Vagina (tissue), 2 donors: ENCODE data around the gene HSBP1L1. TPM values are rescaled to one million over a fixed set of nuclear protein-coding genes. Genes with fewer than 3 reads are reported as not detected.

Source experiments
- DNase-seq, 2 donors: peaks; one replicate each; pipeline ENCODE4 v3.0.0-alpha.2; 2017; ENCODE audit errors: extremely low spot score in 2 of 2
- H3K27ac ChIP-seq: fragments of 200-600 bp; sonication (generic); one replicate; pipeline ENCODE4 v1.5.1; 2019
- H3K27me3 ChIP-seq: fragments of 200-600 bp; sonication (generic); one replicate; pipeline ENCODE4 v1.5.1; 2019
- H3K36me3 ChIP-seq, 2 donors: fragments of 200-600 bp; sonication (generic); one replicate each; pipeline ENCODE4 v1.5.1; 2017 to 2019
- H3K4me1 ChIP-seq: fragments of 200-600 bp; sonication (generic); one replicate; pipeline ENCODE4 v1.5.1; 2019
- H3K4me3 ChIP-seq, 2 donors: fragments of 200-600 bp; sonication (generic); 1 replicate in 1 of 2; 2 replicates in 1 of 2; pipeline ENCODE4 v1.5.1; 2016 to 2019
- H3K9me3 ChIP-seq: fragments of 200-600 bp; sonication (generic); one replicate; pipeline ENCODE4 v1.5.1; 2019
- CTCF ChIP-seq, 3 experiments: fragments of 450-650 bp in 2 of 3; fragments of 200-600 bp in 1 of 3; sonication (generic) in 1 of 3; IDR thresholded peaks; one replicate each; pipeline ENCODE4 v1.5.1; 2017 to 2019; ENCODE audit warnings: antibody characterized with exemption in 3 of 3, mild to moderate bottlenecking in 2 of 3, moderate library complexity in 2 of 3
- POLR2A ChIP-seq, 2 donors: fragments of 450-650 bp; IDR thresholded peaks; one replicate each; pipeline ENCODE4 v1.6.1; 2017; ENCODE audit warnings: antibody characterized with exemption in 2 of 2, mild to moderate bottlenecking in 2 of 2, moderate library complexity in 2 of 2
- POLR2AphosphoS5 ChIP-seq, 2 donors: sonication (generic); formaldehyde crosslinking; IDR thresholded peaks; one replicate each; pipeline ENCODE4 v1.9.0; 2017; ENCODE audit warnings: antibody characterized with exemption in 2 of 2, mild to moderate bottlenecking in 2 of 2, low read depth in 1 of 2; ENCODE audit not compliant: insufficient read depth in 1 of 2
- intact Hi-C: fragments of 100-400 bp; cut with DNase I; formaldehyde crosslinking; loops from one replicate; pipeline ENCODE4 v1.15.1; 2023
- total RNA-seq: library from RNA; depleted of rRNA; stranded (reverse); fragments of >200 nt; gene quantifications from one replicate; pipeline ENCODE4 v1.2.3, GENCODE V29; 2016

HSBP1L1 gene
- total RNA-seq, 1 donor from 2014 or later, result 32.2 TPM

DNA sequence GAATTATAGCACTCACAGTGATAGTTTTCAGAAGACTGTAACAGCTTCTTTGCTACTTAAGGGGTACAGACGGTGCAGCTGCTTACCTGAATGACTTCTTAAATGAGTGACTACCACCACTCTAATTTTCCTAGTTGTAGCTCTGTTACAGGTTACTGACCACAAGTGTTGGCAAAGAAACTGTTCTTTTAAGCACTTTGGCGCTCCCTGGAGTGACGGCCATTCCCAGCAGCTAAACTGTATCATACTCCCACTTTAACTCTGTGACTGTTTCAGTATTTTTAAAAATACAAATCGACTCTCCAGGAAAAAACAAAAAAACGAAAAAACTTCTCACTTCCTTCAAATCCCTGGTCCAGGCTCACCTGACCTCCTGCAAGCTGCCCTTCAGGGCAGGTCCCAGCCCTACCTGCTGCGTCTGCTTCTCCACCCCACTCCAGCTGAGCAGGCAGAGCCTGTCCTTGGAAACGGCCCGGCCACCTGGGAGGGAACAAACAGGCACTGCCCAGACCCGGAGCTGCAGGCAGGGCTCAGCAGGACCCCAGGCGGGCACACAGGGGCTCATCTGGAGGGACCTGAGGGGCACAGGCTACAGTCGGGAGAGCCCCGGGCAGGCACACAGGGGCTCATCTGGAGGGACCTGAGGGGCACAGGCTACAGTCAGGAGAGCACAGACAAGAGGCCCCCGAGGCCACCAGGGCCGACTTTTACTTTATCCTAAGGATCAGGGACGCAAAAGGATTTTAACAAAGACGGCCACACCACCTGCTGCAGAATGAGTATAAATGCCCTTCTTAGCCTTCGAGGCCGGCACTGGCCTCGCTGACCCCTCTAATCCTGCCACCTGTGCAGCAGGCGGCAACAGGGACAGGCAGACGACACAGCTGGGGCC, 37.5 kb upstream of the HSBP1L1 start:
- Histone ChIP-seq H3K4me3 (no peak overlapping the region), H3K27ac (no peak overlapping the region), H3K36me3 (peaks cover 0 to 20% of the 10 kb centered on the region in 2 donors), H3K4me1 (no peaks in the 10 kb centered on the region), H3K9me3 (peaks cover 24% of the 10 kb centered on the region), H3K27me3 (no peaks in the 10 kb centered on the region)
- DNase-seq, result no peak
- TF ChIP-seq POLR2AphosphoS5 (IDR thresholded peaks at IDR 0.05; ENCODE audit: insufficient read depth in 1 of 2, low read depth in 1 of 2) (no peak), POLR2A (IDR thresholded peaks at IDR 0.05) (no peak), CTCF (IDR thresholded peaks at IDR 0.05) (no peak)
- intact Hi-C loops, result no loop called here

- Histone ChIP-seq H3K27ac (no peak overlapping the region), H3K36me3 (peaks cover 0 to 28% of the 10 kb centered on the region in 2 donors), H3K9me3 (peaks cover 26% of the 10 kb centered on the region), H3K4me3 (no peak overlapping the region), H3K4me1 (no peaks in the 10 kb centered on the region), H3K27me3 (no peaks in the 10 kb centered on the region)
- DNase-seq, result no peak
- no peak for TF ChIP-seq POLR2A (IDR thresholded peaks at IDR 0.05)
- TF ChIP-seq POLR2AphosphoS5 (IDR thresholded peaks at IDR 0.05; ENCODE audit: insufficient read depth in 1 of 2, low read depth in 1 of 2), result no peak
- TF ChIP-seq CTCF (IDR thresholded peaks at IDR 0.05), result no peak
- intact Hi-C loops, result no loop called here
Observed at GRCh38 chr18:79927607-79928562, 36.6 kb upstream of the HSBP1L1 start.

GRCh38 chr18:79928563-79928960, 35.9 kb upstream of the HSBP1L1 start:
- H3K27ac ChIP-seq, result no peak overlapping the region
- intact Hi-C loops, result no loop called here
- H3K36me3 ChIP-seq, result peaks cover 0 to 34% of the 10 kb centered on the region in 2 donors
- H3K9me3 ChIP-seq, result peaks cover 32% of the 10 kb centered on the region
- H3K4me1 ChIP-seq, result no peaks in the 10 kb centered on the region
- no peak overlapping the region for H3K4me3 ChIP-seq
- no peak for DNase-seq
- TF ChIP-seq POLR2A (IDR thresholded peaks at IDR 0.05) (no peak), POLR2AphosphoS5 (IDR thresholded peaks at IDR 0.05; ENCODE audit: insufficient read depth in 1 of 2, low read depth in 1 of 2) (no peak), CTCF (IDR thresholded peaks at IDR 0.05) (no peak)
- H3K27me3 ChIP-seq, result no peaks in the 10 kb centered on the region

- peaks cover 0 to 41% of the 10 kb centered on the region in 2 donors for H3K36me3 ChIP-seq
- H3K27me3 ChIP-seq, result no peaks in the 10 kb centered on the region
Observed at GRCh38 chr18:79930020-79930642, 34.3 kb upstream of the HSBP1L1 start.

More at GRCh38 chr18:79930020-79930642, 34.3 kb upstream of the HSBP1L1 start:
- H3K4me3 ChIP-seq, result no peak overlapping the region
- H3K9me3 ChIP-seq, result peaks cover 32% of the 10 kb centered on the region
- TF ChIP-seq POLR2A (IDR thresholded peaks at IDR 0.05), result no peak
- no peak for TF ChIP-seq CTCF (IDR thresholded peaks at IDR 0.05)
- TF ChIP-seq POLR2AphosphoS5 (IDR thresholded peaks at IDR 0.05; ENCODE audit: insufficient read depth in 1 of 2, low read depth in 1 of 2), result no peak
- H3K4me1 ChIP-seq, result no peaks in the 10 kb centered on the region
- intact Hi-C loops, result no loop called here
- H3K27ac ChIP-seq, result no peak overlapping the region
- no peak for DNase-seq
